GM11168 (cell line): ENCODE results near the gene ZSCAN22.
"Not testable (repeated sequence)": the region's sequence is repeated elsewhere in the genome, so short reads cannot be mapped to it uniquely, and the experiment has no call there.

Experiments
- in situ Hi-C: fragments of 300-500 bp; cut with MboI; formaldehyde crosslinking; loops from one replicate; pipeline ENCODE4 v1.12.0; 2022; ENCODE audit warnings: low sequenced_read_pairs; ENCODE audit not compliant: unreplicated experiment

ZSCAN22 gene

DNA sequence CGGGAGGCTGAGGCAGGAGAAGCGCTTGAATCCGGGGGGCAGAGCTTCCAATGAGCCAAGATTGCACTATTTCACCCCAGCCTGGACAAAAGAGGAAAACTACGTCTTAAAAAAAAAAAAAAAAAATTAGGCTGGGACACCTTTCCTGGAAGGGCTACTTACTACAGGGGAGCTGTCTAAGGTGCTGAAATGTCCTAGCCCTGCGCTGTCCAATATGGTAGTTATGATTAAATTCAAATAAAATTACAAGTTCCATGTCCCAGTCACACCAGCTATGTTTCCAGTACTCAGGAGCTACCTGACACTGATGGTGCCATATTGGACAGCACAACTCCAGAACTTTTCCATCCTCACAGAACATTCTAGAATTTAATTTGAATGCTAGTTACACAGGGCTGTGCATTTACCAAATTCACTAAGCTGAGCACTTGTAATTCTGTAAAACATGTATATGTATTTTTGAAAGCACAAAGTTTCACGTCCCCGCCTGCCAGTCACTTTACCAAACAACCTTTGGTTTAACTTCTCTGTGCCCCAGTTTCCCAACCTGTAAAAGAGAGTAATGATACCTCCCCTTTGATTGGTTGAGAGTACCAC is 9.2 kb upstream of the ZSCAN22 start:
- in situ Hi-C loops, result no loop called here

- in situ Hi-C loops, result no loop called here
These were observed 8.5 kb upstream of the ZSCAN22 start for GRCh38 chr19:58318297-58318696.

- in situ Hi-C loops, result no loop called here
These were observed 7.6 kb upstream of the ZSCAN22 start for GRCh38 chr19:58319241-58319640.

- in situ Hi-C loops, result no loop called here
These were observed 1.3 kb upstream of the ZSCAN22 start for GRCh38 chr19:58325311-58326022.

DNA sequence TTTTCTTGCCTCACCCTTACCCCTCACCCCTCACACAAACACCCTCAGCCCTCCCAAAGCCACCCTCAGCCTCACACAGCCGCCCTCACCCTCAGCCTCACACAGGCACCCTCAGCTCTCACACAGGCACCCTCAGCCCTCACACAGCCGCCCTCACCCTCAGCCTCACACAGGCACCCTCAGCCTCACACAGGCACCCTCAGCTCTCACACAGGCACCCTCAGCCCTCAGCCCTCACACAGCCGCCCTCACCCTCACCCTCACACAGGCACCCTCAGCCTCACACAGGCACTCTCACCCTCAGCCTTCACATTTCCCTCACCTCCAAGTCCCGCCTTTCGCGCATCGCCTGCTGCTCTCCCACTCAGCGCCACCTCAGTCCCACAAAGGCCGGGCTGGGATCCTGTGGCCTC is 287 bp upstream of the ZSCAN22 start:
- in situ Hi-C loops, result no loop called here

DNA sequence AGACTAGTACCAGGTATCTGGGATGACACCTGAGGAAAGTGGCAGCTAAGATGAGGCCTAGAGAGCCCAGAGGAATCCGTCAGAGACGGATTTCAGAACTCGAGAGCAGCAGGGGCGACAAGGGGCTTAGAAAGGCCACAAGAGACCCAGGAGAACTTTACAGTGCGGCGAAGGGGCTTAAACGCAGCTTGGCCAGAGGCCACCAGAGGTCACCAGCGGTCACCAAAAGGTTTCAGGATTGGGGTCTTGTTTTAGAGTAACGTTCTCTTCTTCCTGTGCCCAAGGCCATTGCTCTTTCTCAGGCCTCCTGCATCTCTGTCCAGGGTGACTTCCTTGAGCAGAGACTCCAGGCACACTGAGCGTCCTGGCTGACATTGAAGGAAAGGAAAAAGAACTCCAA is 2.2 kb downstream of the ZSCAN22 start:
- in situ Hi-C loops, result no loop called here

GRCh38 chr19:58330458-58330857 is 3.7 kb downstream of the ZSCAN22 start:
- in situ Hi-C loops, result no loop called here

- in situ Hi-C loops, result no loop called here
These were observed 5.9 kb downstream of the ZSCAN22 start for GRCh38 chr19:58332697-58333096.

- in situ Hi-C loops, result no loop called here
These were observed 8.0 kb downstream of the ZSCAN22 start for GRCh38 chr19:58334691-58335249.

DNA sequence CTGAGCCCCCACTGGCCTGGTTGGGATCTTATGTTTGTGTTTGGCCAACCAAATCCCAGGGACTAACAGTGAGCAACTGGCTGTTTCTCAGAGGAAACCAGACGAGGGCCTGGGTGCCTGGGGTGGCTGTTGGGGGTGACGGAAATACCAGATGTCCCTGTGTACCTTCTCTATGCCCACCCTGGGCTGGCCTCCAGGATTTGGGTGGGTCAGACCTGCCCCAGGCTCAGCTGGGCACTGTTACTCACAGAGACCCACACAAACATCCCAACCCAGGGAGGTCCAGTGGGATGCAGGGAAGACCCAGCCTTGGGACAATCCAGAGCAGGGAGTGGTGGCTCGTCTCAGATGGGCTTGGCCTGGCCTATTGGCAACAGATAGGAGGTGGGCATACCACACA is 8.8 kb downstream of the ZSCAN22 start:
- in situ Hi-C loops, result no loop called here

DNA sequence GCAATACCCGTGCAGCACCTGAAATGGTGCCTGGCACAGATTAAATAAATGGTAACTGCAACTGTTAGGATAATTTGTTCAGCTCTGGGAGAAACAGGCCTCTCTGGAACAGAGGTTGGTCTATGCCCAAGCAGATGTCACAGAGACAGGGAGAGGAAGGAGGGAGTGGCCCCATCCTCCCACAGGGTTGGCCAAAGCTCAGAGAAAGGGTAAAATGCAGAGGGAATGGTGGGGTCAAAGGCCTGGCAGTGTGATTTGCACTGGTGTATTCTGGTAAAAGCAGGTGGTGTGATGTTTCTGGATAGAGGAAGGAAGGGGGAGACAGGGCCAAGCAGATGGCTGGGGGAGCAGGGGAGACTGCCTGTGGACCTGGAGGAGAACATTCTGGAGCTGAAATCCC is 9.4 kb downstream of the ZSCAN22 start:
- in situ Hi-C loops, result no loop called here

GRCh38 chr19:58336820-58337219 is 10.0 kb downstream of the ZSCAN22 start:
- in situ Hi-C loops, result no loop called here

GRCh38 chr19:58338336-58338735 is 11.5 kb downstream of the ZSCAN22 start:
- in situ Hi-C loops, result no loop called here

DNA sequence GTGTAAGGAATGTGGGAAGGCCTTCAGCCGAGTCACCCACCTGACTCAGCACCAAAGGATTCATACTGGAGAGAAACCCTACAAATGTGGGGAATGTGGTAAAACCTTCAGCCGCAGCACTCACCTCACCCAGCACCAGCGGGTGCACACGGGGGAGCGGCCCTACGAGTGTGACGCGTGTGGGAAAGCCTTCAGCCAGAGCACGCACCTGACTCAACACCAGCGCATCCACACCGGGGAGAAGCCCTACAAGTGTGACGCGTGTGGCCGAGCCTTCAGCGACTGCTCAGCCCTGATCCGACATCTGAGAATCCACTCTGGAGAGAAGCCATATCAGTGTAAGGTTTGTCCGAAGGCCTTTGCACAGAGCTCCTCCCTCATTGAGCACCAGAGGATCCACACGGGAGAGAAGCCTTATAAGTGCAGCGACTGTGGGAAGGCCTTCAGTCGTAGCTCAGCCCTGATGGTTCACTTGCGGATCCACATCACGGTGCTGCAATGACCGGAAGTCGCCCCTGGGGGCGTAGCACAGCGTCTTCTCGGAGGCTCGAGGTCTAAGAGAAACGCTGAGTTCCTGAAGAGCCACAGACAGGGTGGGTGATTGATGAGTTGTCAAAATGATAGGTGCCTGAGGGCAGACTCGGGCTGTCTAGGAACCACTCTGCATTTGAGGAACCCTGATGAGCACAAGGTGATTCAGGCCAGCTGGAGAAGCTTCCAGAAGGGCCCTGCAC is 12.2 kb downstream of the ZSCAN22 start:
- in situ Hi-C loops, result no loop called here

- in situ Hi-C loops, result no loop called here
These were observed 18.8 kb downstream of the ZSCAN22 start for GRCh38 chr19:58345558-58345957.

DNA sequence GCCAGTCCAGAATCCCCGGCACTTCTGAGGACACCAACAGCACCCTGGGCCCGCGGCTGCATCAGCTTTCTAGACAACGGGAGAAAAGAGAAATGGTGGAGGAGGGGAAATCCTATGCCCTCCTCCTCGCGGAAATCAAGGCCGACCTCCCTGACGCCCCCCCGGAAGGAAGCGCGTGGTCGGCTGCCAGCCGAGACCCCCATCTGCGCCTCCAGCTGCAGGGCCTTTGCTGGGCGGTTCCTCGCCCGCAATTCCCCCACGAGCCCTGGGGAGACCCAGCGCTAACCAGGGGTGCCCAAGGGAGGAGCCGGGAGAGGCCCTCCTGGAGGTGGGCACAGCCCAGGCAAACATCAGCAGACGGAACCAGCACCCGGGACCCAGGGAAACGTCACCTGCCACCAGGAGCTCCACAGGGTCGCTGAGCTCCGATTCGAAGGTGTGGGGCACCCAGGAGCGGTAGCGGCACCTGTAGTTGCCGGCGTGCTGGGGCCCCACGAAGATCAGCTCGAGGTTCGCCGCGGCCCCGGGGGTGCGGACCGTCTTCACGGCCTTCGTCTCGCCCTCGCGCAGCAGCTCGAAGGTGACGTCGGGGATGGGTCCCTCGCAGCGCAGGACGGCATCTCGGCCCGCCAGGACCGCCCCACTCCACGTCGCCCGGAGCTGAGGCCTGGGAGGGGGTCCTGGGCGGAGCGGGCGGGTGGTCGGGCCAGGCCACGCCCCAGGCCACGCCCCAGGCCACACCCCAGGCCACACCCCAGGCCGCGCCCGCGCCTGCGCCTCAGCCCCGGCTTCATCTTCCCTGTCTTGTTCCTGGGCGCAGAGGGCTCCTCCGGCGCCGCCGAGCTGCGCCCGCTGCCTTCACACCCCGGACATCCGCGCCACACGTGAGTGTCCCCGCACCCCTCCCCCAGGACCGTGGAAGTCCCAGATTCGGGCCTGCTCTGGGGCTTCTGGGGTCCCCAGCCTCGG is 20.5 kb downstream of the ZSCAN22 start:
- in situ Hi-C loops, result no loop called here

DNA sequence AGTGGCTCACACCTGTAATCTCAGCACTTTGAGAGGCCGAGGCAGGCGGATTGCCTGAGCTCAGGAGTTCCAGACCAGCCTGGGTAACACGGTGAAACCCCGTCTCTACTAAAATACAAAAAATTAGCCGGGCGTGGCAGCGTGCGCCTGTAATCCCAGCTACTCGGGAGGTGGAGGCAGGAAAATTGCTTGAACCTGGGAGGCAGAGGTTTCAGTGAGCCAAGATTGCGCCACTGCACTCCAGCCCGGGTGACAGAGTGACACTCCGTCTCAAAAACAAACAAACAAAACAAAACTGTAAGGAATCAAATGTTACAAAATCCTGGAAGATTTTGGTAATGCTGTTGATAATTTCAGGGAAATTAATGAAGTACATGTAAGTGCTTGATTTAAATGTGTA is 21.3 kb downstream of the ZSCAN22 start:
- in situ Hi-C loops, result not testable (repeated sequence)

- in situ Hi-C loops, result no loop called here
These were observed 22.8 kb downstream of the ZSCAN22 start for GRCh38 chr19:58349590-58349989.

DNA sequence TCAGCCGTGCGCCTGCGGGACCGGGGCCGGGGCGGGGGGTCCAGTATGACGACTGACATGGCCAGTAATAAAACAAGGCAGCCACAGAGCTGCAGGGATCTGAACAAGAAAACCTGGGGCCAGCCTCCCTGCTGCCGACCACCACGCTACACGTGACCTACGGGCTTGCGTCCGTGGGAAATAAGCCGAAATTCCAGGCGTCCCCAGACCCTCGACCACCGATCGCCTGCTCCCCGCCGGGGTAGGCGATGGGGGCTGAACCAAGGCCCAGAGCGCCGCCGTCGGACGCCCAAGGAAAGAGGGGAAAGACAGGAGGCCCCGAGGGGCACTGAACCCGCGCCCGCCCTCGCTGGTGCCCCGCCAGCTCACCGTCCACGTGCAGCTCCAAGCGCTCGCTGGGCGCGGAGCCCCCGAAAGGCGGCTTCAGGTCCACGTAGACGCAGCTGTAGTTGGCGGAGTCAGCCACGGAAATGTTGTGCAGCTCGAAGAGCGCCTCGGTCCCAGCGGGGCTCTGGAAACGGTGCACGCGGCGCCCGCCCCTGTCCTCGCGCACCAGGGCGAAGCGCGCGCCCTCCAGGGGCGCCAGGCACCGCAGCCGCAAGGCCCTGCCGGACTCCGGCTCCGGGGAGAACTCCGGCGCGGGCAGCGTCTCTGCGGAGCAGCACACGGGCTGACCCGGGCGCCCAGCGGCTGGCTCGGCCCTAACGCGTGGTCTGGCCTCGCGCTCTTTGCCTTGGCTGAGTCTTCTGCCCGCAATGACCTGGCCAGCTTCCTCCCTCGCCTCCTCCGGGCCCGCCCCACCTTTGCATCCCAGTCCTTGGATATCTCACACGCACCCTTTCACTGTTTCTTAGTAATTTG is 23.4 kb downstream of the ZSCAN22 start:
- in situ Hi-C loops, result no loop called here
